Loucy (cell line): ENCODE data around the gene TIMM13.

Experiments
- H2AFZ ChIP-seq: fragments of 200-600 bp; sonication (generic); 2 replicates; pipeline ENCODE4 v1.6.0; 2016; ENCODE audit warnings: antibody characterized with exemption, mild to moderate bottlenecking, low read length, moderate library complexity
- H3F3A ChIP-seq: fragments of 200-600 bp; 2 replicates; pipeline ENCODE4 v1.6.0; 2016; ENCODE audit warnings: antibody characterized with exemption, low read depth, mild to moderate bottlenecking
- H3K27me3 ChIP-seq: fragments of 200-600 bp; sonication (generic); 2 replicates; pipeline ENCODE4 v1.6.1; 2014; ENCODE audit warnings: low read length, mild to moderate bottlenecking; ENCODE audit not compliant: insufficient read depth, poor library complexity, severe bottlenecking
- H3K36me3 ChIP-seq: fragments of 200-600 bp; sonication (generic); 2 replicates; pipeline ENCODE4 v1.6.1; 2016; ENCODE audit warnings: low read length; ENCODE audit not compliant: insufficient read depth
- H3K4me1 ChIP-seq: fragments of 200-600 bp; sonication (generic); 2 replicates; pipeline ENCODE4 v1.5.1; 2014; ENCODE audit warnings: low read length, mild to moderate bottlenecking; ENCODE audit not compliant: insufficient read depth, poor library complexity, severe bottlenecking
- H3K4me2 ChIP-seq: fragments of 200-600 bp; sonication (generic); 2 replicates; pipeline ENCODE4 v1.6.0; 2014; ENCODE audit warnings: antibody characterized with exemption, low read length, low read depth, mild to moderate bottlenecking; ENCODE audit not compliant: poor library complexity, severe bottlenecking
- H3K4me3 ChIP-seq: fragments of 200-600 bp; sonication (generic); 2 replicates; pipeline ENCODE4 v1.5.1; 2014; ENCODE audit warnings: low read length, mild to moderate bottlenecking, mixed read lengths; ENCODE audit not compliant: poor library complexity, severe bottlenecking
- H3K79me2 ChIP-seq: fragments of 200-600 bp; sonication (generic); 2 replicates; pipeline ENCODE4 v1.6.1; 2014; ENCODE audit warnings: low read length; ENCODE audit not compliant: insufficient read depth
- H3K9ac ChIP-seq: fragments of 200-600 bp; sonication (generic); 2 replicates; pipeline ENCODE4 v1.6.0; 2014; ENCODE audit warnings: mild to moderate bottlenecking, low read depth, low read length, moderate library complexity; ENCODE audit not compliant: poor library complexity, severe bottlenecking
- H3K9me2 ChIP-seq: fragments of 200-600 bp; sonication (generic); replicated peaks from 2 replicates; pipeline ENCODE4 v1.6.1; 2016; ENCODE audit warnings: low read depth, low read length, mixed read lengths
- H3K9me3 ChIP-seq: fragments of 200-600 bp; sonication (generic); 2 replicates; pipeline ENCODE4 v1.6.1; 2014; ENCODE audit warnings: mild to moderate bottlenecking, antibody characterized with exemption, low read length, low read depth; ENCODE audit not compliant: insufficient read depth
- H4K20me1 ChIP-seq: fragments of 200-600 bp; sonication (generic); 2 replicates; pipeline ENCODE4 v1.6.0; 2014; ENCODE audit warnings: antibody characterized with exemption, low read length, mild to moderate bottlenecking; ENCODE audit not compliant: insufficient read depth, poor library complexity, severe bottlenecking
- EZH2phosphoT487 ChIP-seq: fragments of 200-600 bp; IDR thresholded peaks from 2 replicates; pipeline ENCODE4 v1.6.1; 2018; ENCODE audit warnings: antibody characterized with exemption, mild to moderate bottlenecking, moderate library complexity, borderline replicate concordance
- TF ChIP-seq, protein P1 (sequence below): fragments of 200-600 bp; sonication (generic); conservative IDR thresholded peaks from 2 replicates; pipeline ENCODE4 v1.5.1; 2014; ENCODE audit warnings: mild to moderate bottlenecking, antibody characterized with exemption, low read length

The TIMM13 gene

DNA sequence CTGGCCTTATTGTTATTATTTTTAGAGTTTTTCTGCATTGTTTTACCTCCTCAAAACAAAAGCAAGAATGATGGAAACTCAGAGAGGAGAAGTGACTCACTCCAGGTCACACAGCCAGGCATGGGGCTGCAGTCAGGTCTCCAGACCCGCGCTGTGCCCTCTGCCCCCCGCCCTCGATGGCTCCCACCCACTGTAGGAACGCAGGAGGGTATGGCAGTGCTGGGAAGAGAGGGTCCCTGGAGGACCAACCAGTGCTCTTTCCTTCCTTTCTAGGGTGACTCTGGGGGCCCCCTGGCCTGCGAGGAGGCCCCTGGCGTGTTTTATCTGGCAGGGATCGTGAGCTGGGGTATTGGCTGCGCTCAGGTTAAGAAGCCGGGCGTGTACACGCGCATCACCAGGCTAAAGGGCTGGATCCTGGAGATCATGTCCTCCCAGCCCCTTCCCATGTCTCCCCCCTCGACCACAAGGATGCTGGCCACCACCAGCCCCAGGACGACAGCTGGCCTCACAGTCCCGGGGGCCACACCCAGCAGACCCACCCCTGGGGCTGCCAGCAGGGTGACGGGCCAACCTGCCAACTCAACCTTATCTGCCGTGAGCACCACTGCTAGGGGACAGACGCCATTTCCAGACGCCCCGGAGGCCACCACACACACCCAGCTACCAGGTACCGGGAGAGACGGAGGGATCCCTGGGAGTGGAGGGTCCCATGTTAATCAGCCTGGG, 5.6 kb downstream of the TIMM13 start:
- Histone ChIP-seq H3K9me3 (no peaks in the 10 kb centered on the region), H3K4me1 (peaks cover 8% of the 10 kb centered on the region), H3K79me2 (peaks cover 20% of the 10 kb centered on the region), H3K36me3 (no peaks in the 10 kb centered on the region), H3K4me2 (no peak overlapping the region), H3K9ac (no peak overlapping the region), H3K4me3 (no peak overlapping the region), H3F3A (no peaks in the 10 kb centered on the region), H2AFZ (no peak overlapping the region), H4K20me1 (peaks cover 18% of the 10 kb centered on the region), H3K9me2 (no peaks in the 10 kb centered on the region), H3K27me3 (no peaks in the 10 kb centered on the region)
- no peak for TF ChIP-seq EZH2phosphoT487
- TF ChIP-seq, protein P1, sequence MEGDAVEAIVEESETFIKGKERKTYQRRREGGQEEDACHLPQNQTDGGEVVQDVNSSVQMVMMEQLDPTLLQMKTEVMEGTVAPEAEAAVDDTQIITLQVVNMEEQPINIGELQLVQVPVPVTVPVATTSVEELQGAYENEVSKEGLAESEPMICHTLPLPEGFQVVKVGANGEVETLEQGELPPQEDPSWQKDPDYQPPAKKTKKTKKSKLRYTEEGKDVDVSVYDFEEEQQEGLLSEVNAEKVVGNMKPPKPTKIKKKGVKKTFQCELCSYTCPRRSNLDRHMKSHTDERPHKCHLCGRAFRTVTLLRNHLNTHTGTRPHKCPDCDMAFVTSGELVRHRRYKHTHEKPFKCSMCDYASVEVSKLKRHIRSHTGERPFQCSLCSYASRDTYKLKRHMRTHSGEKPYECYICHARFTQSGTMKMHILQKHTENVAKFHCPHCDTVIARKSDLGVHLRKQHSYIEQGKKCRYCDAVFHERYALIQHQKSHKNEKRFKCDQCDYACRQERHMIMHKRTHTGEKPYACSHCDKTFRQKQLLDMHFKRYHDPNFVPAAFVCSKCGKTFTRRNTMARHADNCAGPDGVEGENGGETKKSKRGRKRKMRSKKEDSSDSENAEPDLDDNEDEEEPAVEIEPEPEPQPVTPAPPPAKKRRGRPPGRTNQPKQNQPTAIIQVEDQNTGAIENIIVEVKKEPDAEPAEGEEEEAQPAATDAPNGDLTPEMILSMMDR = no peak

DNA sequence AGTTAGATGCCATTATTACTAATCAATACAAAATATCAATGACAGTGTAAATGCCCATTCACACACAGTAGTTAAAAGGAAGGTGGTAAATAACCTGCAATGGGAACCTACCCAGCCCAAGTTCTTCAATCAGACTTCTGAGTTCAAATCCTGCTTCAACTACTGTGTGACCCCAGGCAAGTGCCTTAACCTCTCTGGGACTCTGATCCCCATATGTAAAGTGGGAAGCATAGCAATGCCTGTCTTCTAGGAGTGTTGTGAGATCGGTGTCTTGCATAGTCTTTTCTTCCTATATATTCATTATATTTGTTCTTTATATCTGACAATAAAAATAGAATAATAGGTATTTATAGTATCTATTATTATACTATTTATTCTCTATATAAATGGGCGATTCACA, 6.9 kb downstream of the TIMM13 start:
- no peaks in the 10 kb centered on the region for H3K4me1 ChIP-seq
- no peaks in the 10 kb centered on the region for H3K9me2 ChIP-seq
- H2AFZ ChIP-seq = no peak overlapping the region
- no peaks in the 10 kb centered on the region for H3K36me3 ChIP-seq
- H3K9ac ChIP-seq = no peak overlapping the region
- TF ChIP-seq, protein P1 = no peak
- no peak for TF ChIP-seq EZH2phosphoT487
- H3K9me3 ChIP-seq = no peaks in the 10 kb centered on the region
- no peaks in the 10 kb centered on the region for H3F3A ChIP-seq
- H3K4me2 ChIP-seq = no peak overlapping the region
- H4K20me1 ChIP-seq = peaks cover 6% of the 10 kb centered on the region
- peaks cover 8% of the 10 kb centered on the region; the same call in 1 of the 2 replicates for H3K79me2 ChIP-seq
- H3K27me3 ChIP-seq = no peaks in the 10 kb centered on the region
- H3K4me3 ChIP-seq = no peak overlapping the region

DNA sequence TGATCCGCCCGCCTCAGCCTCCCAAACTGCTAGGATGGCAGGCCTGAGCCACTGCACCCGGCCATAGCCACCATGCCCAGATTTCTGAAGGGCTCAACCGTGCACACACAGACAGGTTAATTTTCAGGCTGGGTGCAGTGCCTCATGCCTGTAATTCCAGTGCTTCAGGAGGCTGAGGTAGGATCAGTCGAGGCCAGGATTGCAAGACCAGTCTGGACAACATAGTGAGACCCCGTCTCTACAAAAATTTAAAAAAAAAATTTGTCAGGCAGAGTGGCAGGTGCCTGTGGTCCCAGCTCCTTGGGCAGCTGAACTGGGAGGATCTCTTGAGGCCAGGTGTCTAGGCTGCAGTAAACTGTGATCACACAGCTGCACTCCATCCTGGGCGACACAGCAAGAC, 7.6 kb downstream of the TIMM13 start:
- Histone ChIP-seq H3K9me2 (no peaks in the 10 kb centered on the region), H3K9ac (no peak overlapping the region), H4K20me1 (peaks cover 3% of the 10 kb centered on the region), H3K79me2 (peaks cover 5% of the 10 kb centered on the region; the same call in 1 of the 2 replicates), H3K9me3 (no peaks in the 10 kb centered on the region), H3K4me1 (no peaks in the 10 kb centered on the region), H3K27me3 (no peaks in the 10 kb centered on the region), H2AFZ (no peak overlapping the region), H3K36me3 (no peaks in the 10 kb centered on the region), H3F3A (no peaks in the 10 kb centered on the region), H3K4me3 (no peak overlapping the region), H3K4me2 (no peak overlapping the region)
- TF ChIP-seq EZH2phosphoT487 = no peak
- TF ChIP-seq, protein P1 = no peak
